ENCODE results near the gene STK32C.

Gene STK32C

DNA sequence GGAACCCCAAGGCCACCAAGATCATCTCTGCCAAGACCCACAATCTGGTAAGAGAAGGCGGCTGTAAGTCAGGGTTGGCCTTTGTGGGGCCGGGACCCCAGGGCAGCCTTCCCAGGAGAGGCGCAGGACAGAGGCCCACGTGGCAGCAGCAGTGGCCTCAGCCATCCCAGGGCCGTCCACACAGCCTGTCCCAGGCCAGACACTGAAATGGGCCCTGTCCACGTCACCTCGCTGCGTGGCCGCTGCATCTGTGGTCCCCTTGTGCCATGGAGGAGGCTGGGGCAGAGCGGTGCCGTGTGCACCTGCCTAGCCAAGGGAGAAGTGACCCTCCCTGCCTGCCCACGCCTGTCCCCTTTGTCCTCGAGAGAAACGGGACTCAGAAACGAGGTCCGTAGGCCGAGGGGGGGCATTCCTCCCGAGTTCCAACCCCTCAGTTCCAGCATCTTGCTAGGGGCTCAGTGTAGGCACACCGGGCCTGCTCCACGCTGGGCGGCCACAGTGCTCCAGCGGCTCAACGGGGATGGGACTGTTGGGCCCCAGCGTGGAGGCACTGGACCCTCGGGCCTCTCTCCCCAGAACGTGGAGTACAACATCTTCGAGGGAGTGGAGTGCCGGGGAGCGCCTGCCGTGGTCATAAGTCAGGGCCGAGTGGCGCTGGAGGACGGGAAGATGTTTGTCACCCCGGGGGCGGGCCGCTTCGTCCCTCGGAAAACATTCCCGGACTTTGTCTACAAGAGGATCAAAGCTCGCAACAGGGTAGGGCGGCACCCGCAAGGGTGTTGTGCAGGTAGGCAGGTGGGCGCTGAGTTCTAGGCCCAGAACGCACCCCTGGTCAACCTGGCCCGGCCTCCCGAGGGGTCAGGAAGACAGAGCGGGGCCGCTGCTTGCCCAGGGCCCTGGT lies 105.4 kb downstream of the STK32C start (continued):
- TF ChIP-seq, protein P1, sequence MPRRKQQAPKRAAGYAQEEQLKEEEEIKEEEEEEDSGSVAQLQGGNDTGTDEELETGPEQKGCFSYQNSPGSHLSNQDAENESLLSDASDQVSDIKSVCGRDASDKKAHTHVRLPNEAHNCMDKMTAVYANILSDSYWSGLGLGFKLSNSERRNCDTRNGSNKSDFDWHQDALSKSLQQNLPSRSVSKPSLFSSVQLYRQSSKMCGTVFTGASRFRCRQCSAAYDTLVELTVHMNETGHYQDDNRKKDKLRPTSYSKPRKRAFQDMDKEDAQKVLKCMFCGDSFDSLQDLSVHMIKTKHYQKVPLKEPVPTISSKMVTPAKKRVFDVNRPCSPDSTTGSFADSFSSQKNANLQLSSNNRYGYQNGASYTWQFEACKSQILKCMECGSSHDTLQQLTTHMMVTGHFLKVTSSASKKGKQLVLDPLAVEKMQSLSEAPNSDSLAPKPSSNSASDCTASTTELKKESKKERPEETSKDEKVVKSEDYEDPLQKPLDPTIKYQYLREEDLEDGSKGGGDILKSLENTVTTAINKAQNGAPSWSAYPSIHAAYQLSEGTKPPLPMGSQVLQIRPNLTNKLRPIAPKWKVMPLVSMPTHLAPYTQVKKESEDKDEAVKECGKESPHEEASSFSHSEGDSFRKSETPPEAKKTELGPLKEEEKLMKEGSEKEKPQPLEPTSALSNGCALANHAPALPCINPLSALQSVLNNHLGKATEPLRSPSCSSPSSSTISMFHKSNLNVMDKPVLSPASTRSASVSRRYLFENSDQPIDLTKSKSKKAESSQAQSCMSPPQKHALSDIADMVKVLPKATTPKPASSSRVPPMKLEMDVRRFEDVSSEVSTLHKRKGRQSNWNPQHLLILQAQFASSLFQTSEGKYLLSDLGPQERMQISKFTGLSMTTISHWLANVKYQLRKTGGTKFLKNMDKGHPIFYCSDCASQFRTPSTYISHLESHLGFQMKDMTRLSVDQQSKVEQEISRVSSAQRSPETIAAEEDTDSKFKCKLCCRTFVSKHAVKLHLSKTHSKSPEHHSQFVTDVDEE (CRISPR knock-in tag; IDR thresholded peaks at IDR 0.05): no peak
- TF ChIP-seq ARNTL (CRISPR knock-in tag; IDR thresholded peaks at IDR 0.05; ENCODE audit: borderline replicate concordance, low read depth) (no peak), ISL1 (CRISPR knock-in tag; IDR thresholded peaks at IDR 0.05) (no peak), CSDC2 (CRISPR knock-in tag; IDR thresholded peaks at IDR 0.05) (no peak), SNAI2 (CRISPR knock-in tag; IDR thresholded peaks at IDR 0.05) (no peak), GLIS3 (CRISPR knock-in tag; IDR thresholded peaks at IDR 0.05) (no peak), ZNF8 (CRISPR knock-in tag; IDR thresholded peaks at IDR 0.05) (no peak), TOX (CRISPR knock-in tag; IDR thresholded peaks at IDR 0.05; ENCODE audit: borderline replicate concordance) (no peak), ZNF70 (CRISPR knock-in tag; IDR thresholded peaks at IDR 0.05) (no peak)

- ATAC-seq: no peak
- TF ChIP-seq ZC3H10 (CRISPR knock-in tag; IDR thresholded peaks at IDR 0.05): no peak
- no peak for TF ChIP-seq ZFP30 (CRISPR knock-in tag; IDR thresholded peaks at IDR 0.05)
- no peak for TF ChIP-seq ESRRG (CRISPR knock-in tag; IDR thresholded peaks at IDR 0.05)
- TF ChIP-seq OSR1 (CRISPR knock-in tag; IDR thresholded peaks at IDR 0.05): no peak
- no peak for TF ChIP-seq ZFP3 (CRISPR knock-in tag; IDR thresholded peaks at IDR 0.05)
- TF ChIP-seq, protein P2, sequence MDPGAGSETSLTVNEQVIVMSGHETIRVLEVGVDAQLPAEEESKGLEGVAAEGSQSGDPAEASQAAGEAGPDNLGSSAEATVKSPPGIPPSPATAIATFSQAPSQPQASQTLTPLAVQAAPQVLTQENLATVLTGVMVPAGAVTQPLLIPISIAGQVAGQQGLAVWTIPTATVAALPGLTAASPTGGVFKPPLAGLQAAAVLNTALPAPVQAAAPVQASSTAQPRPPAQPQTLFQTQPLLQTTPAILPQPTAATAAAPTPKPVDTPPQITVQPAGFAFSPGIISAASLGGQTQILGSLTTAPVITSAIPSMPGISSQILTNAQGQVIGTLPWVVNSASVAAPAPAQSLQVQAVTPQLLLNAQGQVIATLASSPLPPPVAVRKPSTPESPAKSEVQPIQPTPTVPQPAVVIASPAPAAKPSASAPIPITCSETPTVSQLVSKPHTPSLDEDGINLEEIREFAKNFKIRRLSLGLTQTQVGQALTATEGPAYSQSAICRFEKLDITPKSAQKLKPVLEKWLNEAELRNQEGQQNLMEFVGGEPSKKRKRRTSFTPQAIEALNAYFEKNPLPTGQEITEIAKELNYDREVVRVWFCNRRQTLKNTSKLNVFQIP (CRISPR knock-in tag; IDR thresholded peaks at IDR 0.05; ENCODE audit: borderline replicate concordance, low read depth): no peak
- no peak for TF ChIP-seq TOX (CRISPR knock-in tag; IDR thresholded peaks at IDR 0.05; ENCODE audit: borderline replicate concordance)
- TF ChIP-seq ZNF8 (CRISPR knock-in tag; IDR thresholded peaks at IDR 0.05): no peak
- no peak for TF ChIP-seq BACH2 (CRISPR knock-in tag; IDR thresholded peaks at IDR 0.05; ENCODE audit: borderline replicate concordance)
- TF ChIP-seq SNAI2 (CRISPR knock-in tag; IDR thresholded peaks at IDR 0.05): no peak
- TF ChIP-seq PATZ1 (CRISPR knock-in tag; IDR thresholded peaks at IDR 0.05; ENCODE audit: borderline replicate concordance): no peak
Measured at GRCh38 chr10:132201111-132201969, 106.4 kb downstream of the STK32C start.

DNA sequence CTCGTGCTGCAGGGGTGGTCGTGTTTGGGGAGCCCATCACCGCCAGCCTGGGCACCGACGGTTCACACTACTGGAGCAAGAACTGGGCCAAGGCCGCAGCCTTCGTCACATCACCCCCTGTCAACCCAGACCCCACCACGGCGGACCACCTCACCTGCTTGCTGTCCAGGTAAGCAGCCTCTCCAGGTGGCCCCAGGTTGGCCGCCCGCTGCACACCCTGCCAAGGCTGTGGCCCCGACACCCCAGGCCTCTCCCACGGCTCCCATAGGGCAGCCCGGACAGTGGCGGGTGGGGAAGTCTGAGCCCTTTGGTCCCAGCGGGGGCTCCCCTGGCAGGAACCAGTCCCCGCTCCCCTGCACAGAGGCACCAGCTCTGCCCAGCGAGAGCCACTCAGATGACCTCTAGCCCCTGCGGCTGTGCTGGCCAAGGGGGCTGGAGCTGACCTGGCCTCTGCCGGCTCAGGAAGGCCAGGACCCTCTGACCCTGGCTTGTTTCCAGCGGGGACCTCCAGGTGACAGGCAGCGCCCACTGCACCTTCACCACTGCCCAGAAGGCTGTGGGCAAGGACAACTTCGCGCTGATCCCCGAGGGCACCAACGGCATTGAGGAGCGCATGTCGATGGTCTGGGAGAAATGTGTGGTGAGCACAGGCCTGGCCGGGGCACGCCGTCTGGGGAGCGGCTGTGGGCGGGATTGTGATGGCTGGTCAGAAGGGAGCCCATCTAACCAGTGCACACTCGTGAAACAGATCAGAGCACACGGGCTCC lies 107.2 kb downstream of the STK32C start:
- no peak for TF ChIP-seq ZNF8 (CRISPR knock-in tag; IDR thresholded peaks at IDR 0.05)
- no peak for TF ChIP-seq SNAI2 (CRISPR knock-in tag; IDR thresholded peaks at IDR 0.05)
- TF ChIP-seq ISL1 (CRISPR knock-in tag; IDR thresholded peaks at IDR 0.05): no peak
- no peak for TF ChIP-seq CSRNP3 (CRISPR knock-in tag; IDR thresholded peaks at IDR 0.05)
- no peak for TF ChIP-seq CREB5 (CRISPR knock-in tag; IDR thresholded peaks at IDR 0.05; ENCODE audit: low read depth)
- no peak for TF ChIP-seq ESRRG (CRISPR knock-in tag; IDR thresholded peaks at IDR 0.05)
- TF ChIP-seq ZFP3 (CRISPR knock-in tag; IDR thresholded peaks at IDR 0.05): no peak
- TF ChIP-seq OSR1 (CRISPR knock-in tag; IDR thresholded peaks at IDR 0.05): no peak
- TF ChIP-seq RARB (CRISPR knock-in tag; IDR thresholded peaks at IDR 0.05): no peak
- TF ChIP-seq, protein P2 (CRISPR knock-in tag; IDR thresholded peaks at IDR 0.05; ENCODE audit: borderline replicate concordance, low read depth): no peak
- no peak for TF ChIP-seq GLIS3 (CRISPR knock-in tag; IDR thresholded peaks at IDR 0.05)
- no peak for TF ChIP-seq TCF4 (CRISPR knock-in tag; IDR thresholded peaks at IDR 0.05; ENCODE audit: borderline replicate concordance)
- TF ChIP-seq ZFP30 (CRISPR knock-in tag; IDR thresholded peaks at IDR 0.05): no peak
- no peak for ATAC-seq

Measured in SK-N-SH treated with all-trans-retinoic acid at 6 μM for 48 hours (cell line).